Frontal cortex (tissue), 4 donors: ENCODE results near the gene PRAC2. TPM values are rescaled to one million over a fixed set of nuclear protein-coding genes. Genes with fewer than 3 reads are reported as not detected.
A peak's percentile ranks its signal among the peaks of the same experiment; 100 is the strongest.

Experiments used
- DNase-seq, 2 donors: peaks; one replicate each; pipeline ENCODE4 v3.0.0; 2012; ENCODE audit warnings: low spot score in 2 of 2
- FAIRE-seq: peaks from 2 replicates; lab custom pipeline; 2012; peaks lifted over from hg19 to GRCh38; lab: Jason Lieb, UNC
- small RNA-seq: library from RNA; depleted of rRNA; stranded (forward); fragments of <200 nt; gene quantifications from one replicate; pipeline ENCODE3, GENCODE V24; 2014
- total RNA-seq: library from RNA; depleted of rRNA; stranded (reverse); fragments of >200 nt; gene quantifications from one replicate; pipeline ENCODE4 v1.2.3, GENCODE V29; 2014
- donor health status: control.
- donor health status: control.
- donor health status: control.

Gene PRAC2
- total RNA-seq, 1 donor from 2014 or later = not detected

- FAIRE-seq (no peak), DNase-seq (peak in 1 of 2 donors; percentile 21)
Observed at GRCh38 chr17:48751733-48752398, 28.9 kb downstream of the PRAC2 start.

GRCh38 chr17:48752399-48753288 lies 29.7 kb downstream of the PRAC2 start:
- FAIRE-seq (no peak), DNase-seq (no peak)

- FAIRE-seq = no peak
- no peak for DNase-seq
Observed at GRCh38 chr17:48753794-48754499, 31.0 kb downstream of the PRAC2 start.

GRCh38 chr17:48754500-48755261 lies 31.7 kb downstream of the PRAC2 start:
- DNase-seq = no peak
- no peak for FAIRE-seq

GRCh38 chr17:48755356-48755755 lies 32.4 kb downstream of the PRAC2 start:
- DNase-seq = no peak
- FAIRE-seq = no peak

GRCh38 chr17:48756830-48757251 lies 33.9 kb downstream of the PRAC2 start:
- DNase-seq (no peak), FAIRE-seq (no peak)

GRCh38 chr17:48757524-48757961 lies 34.6 kb downstream of the PRAC2 start:
- DNase-seq (no peak), FAIRE-seq (no peak)

- FAIRE-seq (no peak), DNase-seq (no peak)
Observed at GRCh38 chr17:48759288-48759687, 36.3 kb downstream of the PRAC2 start.

GRCh38 chr17:48760411-48760810 lies 37.4 kb downstream of the PRAC2 start:
- FAIRE-seq = no peak
- DNase-seq = no peak

GRCh38 chr17:48761114-48761513 lies 38.1 kb downstream of the PRAC2 start:
- no peak for FAIRE-seq

GRCh38 chr17:48767263-48767774 lies 44.3 kb downstream of the PRAC2 start:
- no peak for FAIRE-seq
- DNase-seq = no peak

More at GRCh38 chr17:48761114-48761513, 38.1 kb downstream of the PRAC2 start:
- DNase-seq = no peak

GRCh38 chr17:48769009-48769675 lies 46.2 kb downstream of the PRAC2 start:
- no peak for DNase-seq
- FAIRE-seq = no peak

GRCh38 chr17:48770954-48771353 lies 48.0 kb downstream of the PRAC2 start:
- FAIRE-seq (no peak), DNase-seq (no peak)

GRCh38 chr17:48773245-48773644 lies 50.3 kb downstream of the PRAC2 start:
- no peak for DNase-seq
- no peak for FAIRE-seq

Small RNA genes lying within 50 kb of the gene (small RNA-seq; reads per million reads assigned to genes)
- gene AC091179.2 (not detected), gene COX6B1P2 (not detected), gene MIR3185 (not detected), gene RF02132 (not detected), gene RF02133 (not detected), gene RN7SL125P (not detected)

Other genes with a start within 250 kb of the PRAC2 start
- not detected for gene HOXB1, start 192.2 kb upstream of the PRAC2 start, total RNA-seq
- gene HOXB2, start 178.1 kb upstream of the PRAC2 start, total RNA-seq = not detected
- not detected for gene HOXB4, start 144.8 kb upstream of the PRAC2 start, total RNA-seq
- gene HOXB3, start 132.9 kb upstream of the PRAC2 start, total RNA-seq = not detected
- not detected for gene HOXB5, start 129.4 kb upstream of the PRAC2 start, total RNA-seq
- gene HOXB6, start 118.2 kb upstream of the PRAC2 start, total RNA-seq = not detected
- not detected for gene HOXB7, start 112.2 kb upstream of the PRAC2 start, total RNA-seq
- not detected for gene HOXB8, start 107.9 kb upstream of the PRAC2 start, total RNA-seq
- gene HOXB9, start 96.8 kb upstream of the PRAC2 start, total RNA-seq = not detected
- not detected for gene PRAC1, start 667 bp upstream of the PRAC2 start, total RNA-seq
- gene HOXB13, start 5.6 kb downstream of the PRAC2 start, total RNA-seq = not detected
- gene TTLL6, start 94.0 kb downstream of the PRAC2 start, total RNA-seq = not detected
- gene CALCOCO2, start 107.8 kb downstream of the PRAC2 start, total RNA-seq = 9.0 TPM
- 29.3 TPM for gene ATP5MC1, start 169.6 kb downstream of the PRAC2 start, total RNA-seq
- 52.2 TPM for gene UBE2Z, start 185.2 kb downstream of the PRAC2 start, total RNA-seq
- 43.6 TPM for gene SNF8, start 221.7 kb downstream of the PRAC2 start, total RNA-seq
- gene GIP, start 245.4 kb downstream of the PRAC2 start, total RNA-seq = not detected